GM23248 (cell line): ENCODE results near the gene EID2. TPM values are rescaled to one million over a fixed set of nuclear protein-coding genes. Genes with fewer than 3 reads are reported as not detected.

Experiments used
- DNase-seq: peaks from one replicate; pipeline ENCODE4 v3.0.0-alpha.2; 2015
- H2AFZ ChIP-seq: fragments of 200-600 bp; sonication (generic); 2 replicates; pipeline ENCODE4 v1.6.1; 2016; ENCODE audit warnings: antibody characterized with exemption
- H3F3A ChIP-seq: fragments of 200-600 bp; sonication (generic); 2 replicates; pipeline ENCODE4 v1.6.1; 2016; ENCODE audit warnings: mild to moderate bottlenecking, antibody characterized with exemption, mixed run types; ENCODE audit not compliant: insufficient read depth
- H3K27ac ChIP-seq: fragments of 200-600 bp; sonication (generic); 2 replicates; pipeline ENCODE4 v1.5.1; 2016; ENCODE audit warnings: mild to moderate bottlenecking
- H3K27me3 ChIP-seq: fragments of 200-600 bp; sonication (generic); replicated peaks from 2 replicates; pipeline ENCODE4 v1.6.1; 2016; ENCODE audit warnings: mild to moderate bottlenecking; ENCODE audit not compliant: insufficient read depth
- H3K36me3 ChIP-seq: fragments of 200-600 bp; sonication (generic); 2 replicates; pipeline ENCODE4 v1.6.1; 2016; ENCODE audit warnings: low read depth, mild to moderate bottlenecking
- H3K4me1 ChIP-seq: fragments of 200-600 bp; sonication (generic); 2 replicates; pipeline ENCODE4 v1.6.1; 2016; ENCODE audit warnings: mild to moderate bottlenecking; ENCODE audit not compliant: insufficient read depth
- H3K4me2 ChIP-seq: fragments of 200-600 bp; sonication (generic); one replicate; pipeline ENCODE4 v1.6.1; 2016; ENCODE audit warnings: mild to moderate bottlenecking; ENCODE audit not compliant: unreplicated experiment
- H3K4me3 ChIP-seq: fragments of 200-600 bp; sonication (generic); 2 replicates; pipeline ENCODE4 v1.5.1; 2016; ENCODE audit warnings: mild to moderate bottlenecking
- H3K79me2 ChIP-seq: fragments of 200-600 bp; sonication (generic); 2 replicates; pipeline ENCODE4 v1.6.1; 2016; ENCODE audit warnings: mild to moderate bottlenecking; ENCODE audit not compliant: insufficient read depth
- H3K9ac ChIP-seq: fragments of 200-600 bp; sonication (generic); 2 replicates; pipeline ENCODE4 v1.6.1; 2016; ENCODE audit warnings: mild to moderate bottlenecking
- H3K9me2 ChIP-seq: fragments of 200-600 bp; sonication (generic); 2 replicates; pipeline ENCODE4 v1.6.1; 2016; ENCODE audit warnings: mixed run types, mild to moderate bottlenecking, moderate library complexity; ENCODE audit not compliant: insufficient read depth
- H3K9me3 ChIP-seq: fragments of 200-600 bp; sonication (generic); one replicate; pipeline ENCODE4 v1.6.1; 2017; ENCODE audit warnings: low read depth
- H4K20me1 ChIP-seq: fragments of 200-600 bp; sonication (generic); 2 replicates; pipeline ENCODE4 v1.6.0; 2016; ENCODE audit not compliant: insufficient read depth
- EZH2 ChIP-seq: fragments of 200-600 bp; sonication (generic); IDR thresholded peaks from 2 replicates; pipeline ENCODE4 v1.6.1; 2018; ENCODE audit warnings: antibody characterized with exemption, mild to moderate bottlenecking; ENCODE audit not compliant: insufficient read depth, poor library complexity, severe bottlenecking
- EZH2phosphoT487 ChIP-seq: fragments of 200-600 bp; sonication (generic); IDR thresholded peaks from 2 replicates; pipeline ENCODE4 v1.6.1; 2018; ENCODE audit warnings: antibody characterized with exemption, moderate library complexity, mild to moderate bottlenecking, low read depth; ENCODE audit not compliant: insufficient read depth
- WGBS, 2 experiments: methylation state at CpG; one replicate each; pipeline ENCODE4 v1.1.6; 2015 to 2017; ENCODE audit warnings: low lambda C conversion rate in 2 of 2, low coverage in 1 of 2; ENCODE audit errors: missing lambda C conversion rate in 2 of 2; 5-methylcytosine and 5-hydroxymethylcytosine counted together
- in situ Hi-C: fragments of 300-500 bp; cut with MboI; formaldehyde crosslinking; loops from 2 replicates; pipeline ENCODE4 v1.15.0; 2020
- polyA plus RNA-seq: library from polyadenylated mRNA; unstranded; fragments of >200 nt; fragmentation: Nextera tagmentation; extraction: Ambion mirVana; gene quantifications from 2 replicates; pipeline ENCODE4 v1.2.1, GENCODE V29; 2016
- total RNA-seq: library from RNA; depleted of rRNA; stranded (reverse); fragments of >200 nt; shearing (Covaris generic); gene quantifications from 2 replicates; pipeline ENCODE4 v1.2.3, GENCODE V29; 2014; rRNA removed

The EID2 gene, protein sequence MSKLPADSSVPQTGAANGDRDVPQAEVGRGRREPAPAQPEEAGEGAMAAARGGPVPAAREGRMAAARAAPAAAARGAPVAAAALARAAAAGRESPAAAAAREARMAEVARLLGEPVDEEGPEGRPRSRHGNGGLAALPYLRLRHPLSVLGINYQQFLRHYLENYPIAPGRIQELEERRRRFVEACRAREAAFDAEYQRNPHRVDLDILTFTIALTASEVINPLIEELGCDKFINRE
- total RNA-seq = 12.3 and 14.3 TPM in 2 replicates
- polyA plus RNA-seq = 14.9 and 16.3 TPM in 2 replicates

DNA sequence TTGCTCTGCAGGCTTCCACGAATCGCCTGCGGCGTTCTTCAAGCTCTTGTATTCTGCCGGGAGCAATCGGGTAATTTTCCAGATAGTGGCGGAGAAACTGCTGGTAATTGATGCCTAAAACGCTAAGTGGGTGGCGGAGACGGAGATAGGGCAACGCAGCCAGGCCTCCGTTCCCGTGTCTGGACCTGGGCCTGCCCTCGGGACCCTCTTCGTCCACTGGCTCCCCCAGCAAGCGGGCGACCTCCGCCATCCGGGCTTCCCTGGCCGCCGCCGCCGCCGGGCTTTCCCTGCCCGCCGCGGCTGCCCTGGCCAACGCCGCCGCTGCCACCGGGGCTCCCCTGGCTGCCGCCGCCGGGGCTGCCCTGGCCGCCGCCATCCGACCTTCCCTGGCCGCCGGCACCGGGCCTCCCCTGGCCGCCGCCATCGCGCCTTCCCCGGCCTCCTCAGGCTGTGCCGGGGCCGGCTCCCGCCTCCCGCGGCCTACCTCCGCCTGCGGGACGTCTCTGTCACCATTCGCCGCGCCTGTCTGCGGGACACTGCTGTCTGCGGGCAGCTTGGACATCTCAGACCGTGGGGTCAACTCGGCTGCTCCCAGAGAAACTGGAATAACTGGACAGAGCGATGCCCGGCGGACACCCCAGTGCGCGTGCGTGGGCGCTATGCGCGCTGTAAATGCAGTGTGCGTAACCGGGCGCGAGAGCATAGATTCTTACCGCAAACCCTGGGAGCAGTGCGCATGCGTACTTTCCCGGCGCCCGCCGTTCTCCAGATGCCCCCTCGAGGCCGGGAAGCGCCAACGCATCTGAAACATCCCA lies at the start of gene EID2:
Gene EID2, minus strand, starts transcription at position 644 of the 815 bp plus-strand sequence. Its CDS starts 82 bp downstream, at position 562.
- H3K4me1 ChIP-seq = peaks cover 8% of the 10 kb centered on the region
- TF ChIP-seq EZH2 (no peak), EZH2phosphoT487 (no peak)
- no peaks in the 10 kb centered on the region for H3K27me3 ChIP-seq
- peak within 1 kb of the TSS; percentile 76 for H3K27ac ChIP-seq
- H3F3A ChIP-seq = peaks cover 7% of the 10 kb centered on the region; the same call in 1 of the 2 replicates
- peak within 1 kb of the TSS; percentile 95 for H3K4me2 ChIP-seq
- H2AFZ ChIP-seq = peak within 1 kb of the TSS; percentile 87
- peak; percentile 98 for DNase-seq
- WGBS, 2 experiments = 0 to 2% methylated on average over 67 to 72 of the region's 84 CpGs
- peak within 1 kb of the TSS; percentile 84 for H3K9ac ChIP-seq
- H3K79me2 ChIP-seq = peaks cover 24% of the 10 kb centered on the region
- H3K36me3 ChIP-seq = no peaks in the 10 kb centered on the region
- H3K9me3 ChIP-seq = no peaks in the 10 kb centered on the region
- in situ Hi-C loops = no loop called here
- H4K20me1 ChIP-seq = no peaks in the 10 kb centered on the region
- H3K9me2 ChIP-seq = no peaks in the 10 kb centered on the region
- peak within 1 kb of the TSS; percentile 89 for H3K4me3 ChIP-seq

DNA sequence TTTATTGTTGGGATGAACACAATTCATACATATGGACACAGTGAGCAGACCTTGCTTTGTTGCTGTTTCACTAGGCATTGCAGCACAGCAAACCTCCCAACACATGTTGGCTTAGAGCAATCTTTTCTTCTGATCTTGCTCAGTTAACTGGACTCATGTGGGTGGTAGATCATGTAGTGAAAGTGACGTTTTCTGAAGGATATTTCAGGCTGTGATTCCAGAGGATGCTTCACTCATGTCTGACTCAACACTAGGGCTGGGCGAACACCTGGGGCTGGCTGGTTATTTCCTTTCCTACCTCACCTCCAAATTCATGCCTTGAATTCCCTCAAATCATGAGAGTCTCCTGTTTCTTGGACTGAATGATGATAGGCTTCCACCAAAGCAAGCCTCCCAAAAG lies 48.1 kb upstream of the EID2 start:
- H3K4me3 ChIP-seq = no peak overlapping the region
- WGBS, 2 experiments = 0% methylated on average over 2 of the region's 2 CpGs
- H3F3A ChIP-seq = no peaks in the 10 kb centered on the region
- in situ Hi-C loops = no loop called here
- no peaks in the 10 kb centered on the region for H3K9me2 ChIP-seq
- no peaks in the 10 kb centered on the region for H3K36me3 ChIP-seq
- no peaks in the 10 kb centered on the region for H3K9me3 ChIP-seq
- no peaks in the 10 kb centered on the region for H3K27me3 ChIP-seq
- TF ChIP-seq EZH2phosphoT487 (no peak), EZH2 (no peak)
- no peaks in the 10 kb centered on the region for H3K4me1 ChIP-seq
- no peak for DNase-seq
- H3K27ac ChIP-seq = no peak overlapping the region
- no peak overlapping the region for H3K9ac ChIP-seq
- no peaks in the 10 kb centered on the region for H4K20me1 ChIP-seq
- no peak overlapping the region for H2AFZ ChIP-seq
- H3K79me2 ChIP-seq = no peaks in the 10 kb centered on the region
- no peak overlapping the region for H3K4me2 ChIP-seq

DNA sequence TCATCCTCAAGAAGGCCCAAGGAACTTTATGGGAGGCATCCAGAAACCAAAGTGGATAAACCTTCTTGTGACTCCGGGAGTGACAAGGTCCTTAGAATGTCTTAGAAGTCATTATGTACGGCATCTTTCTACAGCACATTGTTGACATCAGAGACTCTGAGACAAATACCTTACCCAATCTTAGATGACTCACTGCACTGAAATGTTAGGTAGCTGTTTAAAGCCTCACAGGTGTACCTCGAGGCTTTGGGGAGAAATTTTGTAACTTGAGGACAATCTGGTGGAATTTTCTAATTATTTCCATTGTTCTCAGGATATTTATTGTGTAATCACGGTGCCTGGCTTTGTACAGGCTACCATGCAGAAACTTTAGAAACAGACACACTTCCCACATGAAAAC lies 47.5 kb upstream of the EID2 start:
- Histone ChIP-seq H3K36me3 (no peaks in the 10 kb centered on the region), H3K9me3 (no peaks in the 10 kb centered on the region), H3K9me2 (no peaks in the 10 kb centered on the region), H3K4me1 (no peaks in the 10 kb centered on the region), H3K79me2 (no peaks in the 10 kb centered on the region), H3K4me2 (no peak overlapping the region), H4K20me1 (no peaks in the 10 kb centered on the region), H3K4me3 (no peak overlapping the region), H3K27me3 (no peaks in the 10 kb centered on the region), H3K9ac (no peak overlapping the region), H3F3A (no peaks in the 10 kb centered on the region), H2AFZ (no peak overlapping the region), H3K27ac (no peak overlapping the region)
- DNase-seq = no peak
- in situ Hi-C loops = no loop called here
- TF ChIP-seq EZH2phosphoT487 (no peak), EZH2 (no peak)
- 31 to 35% methylated on average over 4 of the region's 4 CpGs for WGBS, 2 experiments

DNA sequence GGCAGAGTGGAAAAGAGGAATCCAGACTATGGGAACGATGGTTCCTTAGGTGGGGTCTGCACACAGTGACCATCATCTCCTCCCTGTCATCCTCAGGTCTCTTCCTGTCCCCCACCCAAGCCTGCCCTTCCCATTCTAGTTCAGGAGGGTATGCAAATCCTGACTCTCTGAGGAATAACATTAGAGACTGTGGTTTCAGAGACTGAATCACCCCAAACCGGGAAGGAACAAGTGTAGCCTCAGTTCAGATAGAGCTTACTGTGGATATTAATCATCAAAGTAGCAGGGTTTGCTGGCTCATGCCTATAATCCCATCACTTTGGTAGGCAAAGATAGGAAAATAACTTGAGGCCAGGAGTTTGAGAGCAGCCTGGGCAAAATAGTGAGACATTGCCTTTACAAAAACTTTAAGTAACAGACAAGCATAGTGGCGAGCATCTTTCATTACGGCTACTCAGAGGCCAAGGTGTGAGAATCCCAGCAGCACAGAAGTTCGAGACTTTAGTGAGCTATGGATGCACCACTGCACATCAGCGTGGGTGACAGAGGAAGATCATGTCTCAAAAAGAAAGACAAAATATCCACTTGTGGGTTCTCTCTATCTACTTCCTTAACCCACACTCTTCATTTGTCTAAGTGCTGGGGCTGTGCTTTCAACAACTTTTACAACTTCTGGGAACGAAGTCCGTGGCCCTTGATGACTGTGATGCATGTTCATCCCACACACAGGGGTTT lies 43.1 kb upstream of the EID2 start:
- H2AFZ ChIP-seq = no peak overlapping the region
- H3K4me3 ChIP-seq = no peak overlapping the region
- H3K36me3 ChIP-seq = no peaks in the 10 kb centered on the region
- no peaks in the 10 kb centered on the region for H3F3A ChIP-seq
- WGBS, 2 experiments = 15 to 27% methylated on average over 8 of the region's 8 CpGs
- H3K4me1 ChIP-seq = no peaks in the 10 kb centered on the region
- H3K27ac ChIP-seq = no peak overlapping the region
- in situ Hi-C loops = no loop called here
- no peaks in the 10 kb centered on the region for H3K27me3 ChIP-seq
- DNase-seq = no peak
- no peak overlapping the region for H3K9ac ChIP-seq
- H3K9me3 ChIP-seq = no peaks in the 10 kb centered on the region
- no peaks in the 10 kb centered on the region for H3K79me2 ChIP-seq
- TF ChIP-seq EZH2phosphoT487 = no peak
- TF ChIP-seq EZH2 = no peak
- H3K4me2 ChIP-seq = no peak overlapping the region
- H3K9me2 ChIP-seq = no peaks in the 10 kb centered on the region
- H4K20me1 ChIP-seq = no peaks in the 10 kb centered on the region
